Measurements from ENCODE around the gene CENPH.
"Not testable (repeated sequence)": the region's sequence is repeated elsewhere in the genome, so short reads cannot be mapped to it uniquely, and the experiment has no call there.

The CENPH gene

GRCh38 chr5:69255940-69256339 is 66.6 kb downstream of the CENPH start:
- DNase-seq = not testable (repeated sequence)

DNA sequence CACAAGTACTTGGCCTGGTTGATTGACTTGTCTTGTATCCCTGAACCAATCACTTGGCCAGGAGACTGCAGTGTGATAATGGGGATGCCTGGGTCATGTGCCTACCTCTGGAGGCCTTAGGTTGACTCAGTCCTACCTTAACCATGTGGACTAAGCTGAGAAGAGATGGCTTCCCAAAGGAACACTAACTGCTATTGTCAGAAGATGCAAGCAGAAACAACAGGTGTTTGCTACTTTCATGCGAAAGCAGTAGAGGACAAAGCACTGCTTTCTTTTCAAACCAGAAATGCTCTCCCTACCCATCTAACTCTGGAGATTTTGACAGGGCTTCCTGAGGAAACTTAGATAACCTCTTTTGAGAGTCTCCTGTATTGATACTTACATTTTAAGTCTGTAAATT is 68.2 kb downstream of the CENPH start:
- DNase-seq = no peak

All from activated effector memory CD4-positive, alpha-beta T cell treated with anti-CD3 and anti-CD28 coated beads, Interleukin-2, amount 50 U/mL, for 16 hours (primary cell).